NCI-H1694 (cell line): ENCODE data around the gene SCUBE2.
"Not testable (repeated sequence)": the region's sequence is repeated elsewhere in the genome, so short reads cannot be mapped to it uniquely, and the experiment has no call there.

Source experiments
- DNase-seq: peaks from one replicate; lab custom pipeline; 2025; lab: John Stamatoyannopoulos, UW

SCUBE2 gene

DNA sequence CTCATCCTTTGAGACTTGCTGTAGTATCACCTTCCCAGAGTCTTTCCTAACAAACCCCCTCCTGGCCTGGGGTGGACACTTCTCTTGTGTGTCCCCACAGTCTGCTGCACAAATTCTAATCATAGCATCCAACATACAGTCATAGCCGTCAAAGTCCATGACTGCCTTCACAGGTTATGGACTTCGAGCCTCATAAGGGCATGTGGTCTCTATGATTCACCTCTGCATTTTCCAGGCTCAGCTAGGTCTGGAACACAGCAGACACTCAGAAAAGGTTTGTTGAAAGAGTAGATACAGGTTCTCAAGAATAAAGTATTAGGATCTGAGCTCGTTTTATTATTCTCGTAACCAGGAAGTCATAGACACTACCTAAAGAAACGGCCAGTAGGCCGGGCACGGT lies 13.2 kb upstream of the SCUBE2 start:
- DNase-seq, result no peak

DNA sequence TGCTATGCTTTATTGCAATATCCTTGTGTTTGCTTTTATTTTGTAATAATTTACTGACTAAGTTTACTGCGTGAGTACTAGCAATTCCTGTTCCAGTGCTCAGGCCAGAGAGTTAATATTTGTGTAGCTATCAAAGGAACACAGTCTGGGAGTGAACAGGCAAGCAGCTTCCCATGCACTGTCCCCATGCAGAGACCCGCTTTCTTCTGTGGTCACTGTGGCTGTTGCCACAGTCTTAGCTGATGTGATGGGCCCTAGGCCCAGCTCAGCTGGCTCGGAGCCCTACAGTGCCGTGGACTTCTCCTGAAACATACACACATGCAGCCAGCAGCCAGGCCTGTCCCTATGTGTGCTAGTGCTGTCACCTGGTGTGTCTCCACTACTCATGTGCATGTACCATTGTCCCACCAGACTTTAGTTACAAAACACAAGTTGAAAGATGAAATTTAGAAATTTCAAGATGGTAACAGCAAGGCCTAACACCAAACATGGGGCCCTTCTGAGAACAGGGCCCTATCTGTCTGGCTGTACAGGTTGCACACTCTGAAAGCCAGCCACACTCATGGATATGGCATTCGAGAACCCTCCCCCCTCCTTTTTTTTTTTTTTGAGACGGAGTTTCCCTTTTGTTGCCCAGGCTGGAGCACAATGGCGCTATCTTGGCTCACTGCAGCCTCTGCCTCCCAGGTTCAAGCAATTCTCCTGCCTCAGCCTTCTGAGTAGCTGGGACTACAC lies 12.3 kb upstream of the SCUBE2 start:
- no peak for DNase-seq

DNA sequence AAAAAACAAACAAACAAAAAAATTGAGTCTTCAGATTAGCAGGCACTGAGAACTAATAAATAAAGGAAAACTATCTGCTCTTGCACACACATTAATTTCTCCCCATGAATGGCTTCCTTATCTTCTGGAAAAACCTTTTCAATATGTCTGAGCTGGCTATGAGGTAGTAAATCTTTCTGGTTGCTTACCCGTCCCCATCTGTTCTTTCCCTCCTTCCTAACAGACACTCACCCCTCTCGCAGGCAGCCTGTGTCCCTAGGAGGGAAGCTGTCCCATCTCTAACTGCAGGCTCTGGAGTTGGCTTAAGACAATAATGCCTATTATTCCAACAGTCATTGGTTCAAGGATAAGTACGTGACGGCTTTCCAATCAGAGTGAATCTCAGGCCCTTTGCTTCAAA lies 8.2 kb upstream of the SCUBE2 start:
- no peak for DNase-seq

DNA sequence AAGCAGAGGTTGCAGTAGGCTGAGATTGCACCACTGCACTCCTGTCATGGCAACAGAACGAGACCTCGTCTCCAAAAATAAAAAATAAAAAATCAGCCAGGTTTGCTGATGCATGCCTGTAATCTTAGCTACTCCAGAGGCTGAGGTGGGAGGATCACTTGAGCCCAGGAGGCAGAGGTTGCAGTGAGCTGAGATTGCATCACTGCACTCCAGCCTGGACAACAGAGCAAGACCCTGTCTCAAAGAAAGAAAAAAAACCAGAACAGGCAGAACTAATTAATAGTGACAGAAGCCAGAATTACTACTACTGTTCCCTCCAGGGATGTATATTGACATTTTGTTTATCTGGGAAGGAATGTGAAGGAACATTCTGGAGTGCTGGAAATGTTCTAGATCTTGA lies 7.1 kb upstream of the SCUBE2 start:
- DNase-seq, result not testable (repeated sequence)

DNA sequence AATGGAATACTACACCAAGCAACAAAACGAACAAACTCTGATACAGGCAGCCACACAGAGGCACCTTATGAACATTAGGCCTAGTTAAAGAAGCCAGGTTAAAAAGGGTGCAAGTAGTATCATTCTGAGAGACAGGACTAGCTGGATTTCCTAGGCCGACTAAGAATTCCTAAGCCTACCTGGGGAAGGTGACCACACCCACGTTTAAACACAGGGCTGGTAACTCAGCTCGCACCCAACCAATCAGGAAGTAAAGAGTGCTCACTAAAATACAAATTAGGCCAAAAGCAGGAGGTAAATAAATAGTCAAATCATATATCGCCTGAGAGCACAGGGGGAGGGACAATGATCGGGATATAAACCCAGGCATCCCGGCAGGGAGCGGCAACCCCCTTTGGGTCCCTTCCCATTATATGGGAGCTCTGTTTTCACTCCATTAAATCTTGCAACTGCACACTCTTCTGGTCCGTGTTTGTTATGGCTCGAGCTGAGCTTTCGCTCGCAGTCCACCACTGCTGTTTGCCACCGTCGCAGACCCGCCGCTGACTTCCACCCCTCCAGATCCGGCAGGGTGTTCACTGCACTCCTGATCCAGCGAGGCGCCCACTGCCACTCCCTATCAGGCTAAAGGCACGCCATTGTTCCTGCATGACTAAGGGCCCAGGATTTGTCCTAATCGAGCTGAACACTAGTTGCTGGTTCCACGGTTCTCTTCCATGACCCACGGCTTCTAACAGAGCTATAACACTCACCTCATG lies 6.0 kb upstream of the SCUBE2 start:
- DNase-seq, result not testable (repeated sequence)

DNA sequence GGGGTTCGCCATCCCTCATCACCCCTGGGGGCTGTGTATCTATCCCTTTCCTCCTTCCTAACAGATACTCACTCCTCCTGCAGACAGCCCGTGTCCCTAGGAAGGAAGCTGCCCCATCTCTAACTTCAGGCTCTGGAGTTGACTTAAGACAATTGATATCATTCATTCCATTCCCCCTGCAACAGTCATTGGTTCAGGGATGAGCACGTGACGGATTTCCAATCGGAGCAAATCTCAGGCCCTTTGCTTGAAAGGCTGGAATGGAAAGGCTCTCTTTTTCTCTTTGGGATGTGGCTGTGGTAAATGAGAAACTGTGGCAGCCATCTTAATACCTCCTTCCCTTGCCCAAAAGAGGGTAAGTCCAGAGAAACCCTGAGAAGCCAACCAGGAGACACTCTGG lies 5.0 kb upstream of the SCUBE2 start:
- no peak for DNase-seq

DNA sequence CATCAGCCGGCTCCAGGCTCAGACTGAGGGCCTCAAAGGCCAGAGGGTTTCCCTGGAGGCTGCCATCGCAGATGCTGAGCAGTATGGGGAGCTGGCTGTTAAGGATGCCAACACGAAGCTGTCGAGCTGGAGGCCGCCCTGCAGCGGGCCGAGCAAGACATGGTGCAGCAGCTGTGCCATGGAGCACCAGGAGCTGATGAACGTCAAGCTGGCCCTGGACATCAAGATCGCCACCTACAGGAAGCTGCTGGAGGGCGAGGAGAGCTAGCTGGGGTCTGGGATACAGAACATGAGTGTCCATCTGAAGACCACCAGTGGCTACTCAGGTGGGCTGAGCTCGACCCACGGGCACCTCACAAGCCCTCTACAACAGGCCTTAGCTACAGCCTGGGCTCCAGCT lies 4.0 kb upstream of the SCUBE2 start:
- DNase-seq, result no peak

DNA sequence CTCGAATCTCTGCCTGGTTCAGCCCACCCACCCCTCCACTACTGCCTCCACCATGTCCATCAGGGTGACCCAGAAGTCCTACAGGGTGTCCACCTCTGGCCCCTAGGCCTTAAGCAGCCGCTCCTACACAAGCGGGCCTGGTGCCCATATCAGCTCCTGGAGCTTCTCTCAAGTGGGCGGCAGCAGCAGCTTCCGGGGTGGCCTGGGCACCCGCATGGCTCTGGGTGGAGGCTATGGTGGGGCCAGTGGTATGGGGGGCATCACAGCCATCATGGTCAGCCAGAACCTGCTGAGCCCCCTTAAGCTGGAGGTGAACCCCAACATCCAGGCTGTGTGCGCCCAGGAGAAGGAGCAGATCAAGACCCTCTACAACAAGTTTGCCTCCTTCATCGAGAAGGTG lies 3.0 kb upstream of the SCUBE2 start:
- DNase-seq, result no peak

DNA sequence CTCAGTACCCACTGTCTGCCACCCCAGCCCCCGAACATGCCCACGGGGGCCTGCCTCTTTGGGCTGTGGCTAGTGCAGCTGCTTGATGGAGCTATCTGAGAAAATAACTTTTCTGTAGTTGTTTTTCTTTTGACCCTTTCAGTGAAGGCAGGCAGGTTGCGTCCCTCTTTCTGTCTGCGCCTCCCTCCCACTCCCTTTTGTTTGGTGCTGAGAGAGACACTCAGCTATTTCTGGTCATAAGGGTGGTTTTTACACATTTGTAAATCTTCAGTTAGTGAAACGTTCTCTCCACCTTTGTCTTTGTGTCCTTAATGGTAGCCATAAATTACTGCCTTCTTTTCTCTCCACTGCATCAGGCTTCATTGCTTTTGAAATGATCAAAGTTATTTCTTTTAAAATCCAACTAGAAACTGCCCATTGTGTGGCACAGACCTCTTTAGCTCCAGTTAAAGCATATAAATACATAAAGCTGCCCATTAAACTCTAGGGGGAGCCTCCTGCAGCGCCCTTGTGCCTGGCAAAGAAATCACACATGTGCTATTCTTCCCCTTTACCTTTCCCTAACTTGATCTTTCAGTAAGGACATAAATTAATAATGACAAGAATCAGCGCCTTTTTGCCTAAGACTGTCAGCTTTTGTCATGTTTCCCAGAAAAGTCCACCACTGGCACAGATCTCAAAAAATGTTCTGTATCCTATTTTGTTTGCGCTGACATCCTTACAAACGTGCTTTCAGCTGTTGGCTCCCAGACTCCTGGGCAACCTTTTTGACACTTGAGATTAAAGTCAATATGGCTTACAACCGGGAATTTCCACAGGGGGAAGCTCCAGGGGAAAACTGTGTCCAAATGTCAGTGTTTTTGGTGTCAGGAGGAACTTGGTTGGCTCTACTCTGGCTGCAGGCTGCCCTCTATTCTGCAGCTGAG lies 1.7 kb upstream of the SCUBE2 start:
- no peak for DNase-seq

DNA sequence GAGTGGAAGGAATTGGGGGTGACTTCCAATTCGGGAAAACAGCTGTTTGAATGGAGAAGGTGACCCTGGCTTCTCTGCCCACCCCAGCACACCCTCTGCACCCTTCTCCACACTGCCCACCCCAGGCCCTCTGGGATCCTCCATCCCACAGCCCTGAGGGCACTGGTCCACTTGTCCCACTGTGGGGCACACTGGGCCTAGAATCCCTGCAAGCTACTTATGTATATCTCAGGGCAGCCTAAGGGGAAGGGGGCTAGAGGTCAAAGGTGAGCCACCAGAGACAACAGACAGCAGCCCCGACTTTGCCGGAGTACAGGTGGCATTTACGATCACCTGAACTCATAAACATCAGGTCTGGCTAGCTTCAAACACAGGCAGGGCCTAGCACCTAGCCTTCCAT lies 673 bp upstream of the SCUBE2 start:
- DNase-seq, result no peak

DNA sequence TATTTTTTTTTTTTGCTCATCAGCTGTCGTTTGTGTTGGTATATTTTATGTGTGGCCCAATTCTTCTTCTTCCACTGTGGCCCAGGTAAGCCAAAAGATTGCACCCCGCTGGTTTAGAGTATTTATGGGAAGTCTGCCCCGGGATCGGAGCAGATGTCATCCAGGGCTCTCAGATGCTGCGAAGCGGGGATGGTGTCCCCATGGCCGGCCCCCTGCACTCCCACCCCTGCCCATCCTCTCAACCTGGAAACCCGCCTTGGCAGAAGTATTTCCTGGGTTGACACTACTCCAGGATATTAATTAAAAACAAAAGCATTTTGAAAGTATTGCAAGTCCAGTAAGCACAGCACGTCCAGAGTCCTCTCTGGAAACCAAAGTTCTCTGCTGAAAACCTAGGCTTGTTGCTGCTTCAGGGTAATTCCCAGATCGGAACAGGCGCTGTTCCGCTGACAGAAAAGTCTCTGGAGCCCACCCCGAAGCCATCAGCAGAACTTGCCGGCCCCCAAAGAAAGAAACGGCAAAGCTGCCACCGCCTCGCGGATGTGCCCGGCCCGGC lies 833 bp downstream of the SCUBE2 start:
- no peak for DNase-seq

DNA sequence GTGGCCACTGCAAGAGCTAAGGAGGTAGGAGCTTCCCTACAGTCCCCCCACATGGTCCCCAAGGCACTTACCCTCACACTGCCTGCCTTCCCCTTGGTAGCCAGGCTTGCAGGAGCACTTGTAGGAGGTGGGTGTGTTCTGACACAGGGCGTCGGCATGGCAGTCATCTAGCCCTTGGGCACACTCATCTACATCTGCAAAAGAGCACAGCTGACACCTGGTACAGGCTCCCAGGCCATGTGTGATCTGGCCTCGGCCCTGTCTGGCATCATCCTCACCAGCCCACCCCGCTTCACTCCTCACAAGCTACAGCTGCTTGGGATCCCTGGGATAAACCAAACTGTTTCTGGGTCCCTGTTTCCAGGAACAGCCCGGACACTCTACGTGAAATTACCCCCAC lies 1.8 kb downstream of the SCUBE2 start:
- DNase-seq, result no peak

DNA sequence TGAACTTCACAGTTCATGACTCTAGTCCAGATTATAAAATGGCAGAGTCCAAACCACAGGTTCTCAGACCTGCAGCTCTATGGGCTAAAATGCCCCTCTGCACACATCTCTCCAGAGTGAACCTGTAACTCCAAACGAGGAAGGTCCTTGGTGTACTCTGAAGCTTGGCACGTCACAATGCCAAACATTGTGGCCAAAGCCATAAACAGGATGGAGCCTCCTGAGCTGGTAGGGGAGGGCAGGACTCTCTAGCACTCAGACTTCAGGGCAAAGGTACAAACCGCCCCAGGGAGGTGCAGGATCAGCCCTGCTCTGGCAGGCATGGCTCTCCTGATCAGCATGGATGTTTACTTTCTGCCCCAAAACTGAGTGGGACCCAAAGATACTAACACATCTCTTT lies 2.3 kb downstream of the SCUBE2 start:
- no peak for DNase-seq

DNA sequence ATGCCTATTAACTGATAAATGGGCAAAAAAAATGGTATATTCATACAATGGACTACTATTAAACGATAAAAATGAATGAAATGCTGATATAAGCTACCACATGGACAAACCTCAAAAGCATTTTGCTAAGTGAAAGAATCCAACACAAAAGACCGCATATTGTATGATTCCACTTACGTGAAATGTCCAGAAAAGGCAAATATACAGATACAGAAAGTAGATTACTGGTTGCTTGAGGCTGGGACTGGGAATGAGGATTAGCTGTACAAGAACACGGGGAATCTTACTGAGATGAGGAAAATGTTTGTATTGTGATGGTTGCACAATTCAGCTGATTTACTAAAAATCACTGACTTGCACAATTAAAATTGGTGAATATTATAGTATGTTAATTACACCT lies 8.8 kb downstream of the SCUBE2 start:
- DNase-seq, result no peak

DNA sequence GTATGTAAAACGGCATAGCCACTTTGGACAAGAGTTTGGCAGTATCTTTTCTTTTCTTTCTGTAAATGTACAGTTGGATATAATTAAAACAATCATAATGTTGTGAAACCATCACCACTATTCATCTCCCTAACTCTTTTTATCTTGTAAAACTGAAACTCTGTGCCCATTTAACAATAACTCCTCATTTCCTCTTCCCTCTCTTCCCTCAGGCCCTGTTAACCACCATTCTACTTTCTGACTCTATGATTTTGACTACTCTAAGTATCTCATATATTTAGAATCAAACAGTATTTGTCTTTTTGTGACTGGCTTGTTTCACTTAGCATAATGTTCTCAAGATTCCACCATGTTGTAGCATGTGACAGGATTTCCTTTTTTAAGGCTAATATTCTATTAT lies 10.2 kb downstream of the SCUBE2 start:
- DNase-seq, result no peak

DNA sequence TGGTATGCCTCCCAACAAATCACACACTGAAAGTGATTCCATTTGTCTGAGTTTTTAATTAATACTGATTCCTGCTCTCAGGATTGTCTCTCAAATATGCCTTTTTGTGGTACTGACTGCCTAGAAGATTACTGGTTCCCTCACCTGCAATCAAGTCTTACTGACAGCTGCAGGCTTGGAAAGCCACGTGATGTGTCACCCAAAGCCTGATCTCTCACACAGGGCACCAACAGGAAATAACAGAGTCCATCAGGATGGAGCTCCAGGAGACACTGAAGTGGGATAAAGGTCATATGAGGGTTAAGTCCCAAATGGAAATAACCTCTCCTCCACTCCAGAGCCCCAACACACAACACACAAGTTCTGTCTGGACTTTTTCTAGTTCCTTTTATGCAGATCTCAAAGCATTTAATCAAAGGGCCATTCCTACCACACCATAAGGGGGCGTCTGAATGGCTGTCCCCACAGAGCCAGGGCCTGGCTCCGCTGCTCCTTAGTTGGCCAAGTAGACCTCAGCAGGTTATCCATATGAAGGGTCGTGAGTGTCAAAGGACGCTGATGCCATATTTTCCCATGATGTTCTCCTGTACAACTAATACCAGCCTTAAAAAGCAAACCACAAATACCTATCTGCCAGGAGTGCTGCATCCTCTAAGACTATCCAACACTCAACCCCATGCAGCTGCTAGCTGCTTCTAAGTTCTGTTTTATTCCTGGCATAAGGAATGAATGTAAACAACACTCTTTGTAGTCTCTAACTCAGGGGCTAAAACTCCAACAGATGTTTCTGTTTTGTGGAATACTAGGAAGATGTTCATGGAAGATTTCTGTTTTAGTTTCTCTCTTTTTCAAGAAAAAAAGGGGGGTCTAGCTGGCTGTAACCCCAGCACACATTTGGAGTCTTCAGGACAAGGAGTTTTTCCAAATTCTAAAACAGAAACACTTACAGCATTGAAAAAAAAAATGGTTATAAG lies 13.0 kb downstream of the SCUBE2 start:
- no peak for DNase-seq

DNA sequence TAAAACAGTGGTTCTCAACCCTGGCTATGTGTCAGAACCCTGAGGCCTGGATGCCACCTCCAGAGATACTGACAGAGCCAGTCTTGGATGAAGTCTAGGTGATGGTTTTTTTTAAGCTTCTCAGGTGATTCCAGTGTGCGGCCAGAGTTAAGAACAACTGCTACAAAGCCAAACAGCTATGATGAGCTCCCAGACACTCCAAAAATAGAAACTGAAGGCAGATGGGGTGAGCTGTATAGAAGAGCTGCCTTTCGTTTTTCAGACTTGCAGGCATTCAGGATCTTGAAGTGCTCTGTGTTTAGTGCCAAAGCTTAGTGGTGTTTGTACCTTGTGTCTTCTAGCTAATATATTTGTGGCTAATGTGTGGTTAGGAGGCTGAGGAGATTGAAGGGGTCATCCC lies 14.2 kb downstream of the SCUBE2 start:
- DNase-seq, result no peak

DNA sequence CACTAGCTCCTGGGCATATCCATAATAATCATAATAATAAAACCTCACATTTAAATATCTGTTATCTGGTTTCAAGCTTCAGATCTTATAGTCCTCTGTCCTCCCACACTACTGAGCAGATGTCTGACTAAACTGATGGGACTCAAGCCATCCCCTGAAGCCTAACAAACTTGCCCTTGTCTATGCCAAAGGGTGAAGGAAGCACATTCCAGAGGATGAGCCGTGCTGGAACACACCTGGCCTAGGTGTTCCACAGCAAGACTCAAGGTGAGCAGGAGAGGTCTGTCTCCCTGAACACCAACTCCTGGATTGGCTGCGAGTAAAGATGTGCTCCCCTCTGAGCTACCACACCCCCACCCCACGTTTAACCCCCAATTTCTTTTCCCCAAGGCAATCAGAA lies 14.7 kb downstream of the SCUBE2 start:
- no peak for DNase-seq

DNA sequence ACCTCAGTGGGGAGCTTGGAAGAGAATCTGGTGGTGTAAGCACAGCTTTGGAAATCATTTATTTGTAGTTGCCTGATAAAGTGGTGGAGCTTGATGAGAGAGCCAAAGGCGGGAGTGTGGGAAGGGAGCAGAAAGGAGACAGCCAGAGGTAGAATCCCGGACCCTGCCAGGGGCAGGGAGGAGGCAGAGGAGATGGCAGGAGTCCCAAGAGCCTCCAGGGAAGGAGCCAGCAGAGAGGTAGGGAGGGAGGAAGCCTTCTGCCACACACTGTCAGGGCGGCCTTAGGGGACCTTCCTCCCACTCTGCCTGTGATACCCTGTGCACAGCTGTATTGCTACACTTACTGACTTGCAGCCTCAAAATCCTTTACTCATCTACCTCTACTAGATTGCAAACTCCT lies 15.4 kb downstream of the SCUBE2 start:
- DNase-seq, result no peak

DNA sequence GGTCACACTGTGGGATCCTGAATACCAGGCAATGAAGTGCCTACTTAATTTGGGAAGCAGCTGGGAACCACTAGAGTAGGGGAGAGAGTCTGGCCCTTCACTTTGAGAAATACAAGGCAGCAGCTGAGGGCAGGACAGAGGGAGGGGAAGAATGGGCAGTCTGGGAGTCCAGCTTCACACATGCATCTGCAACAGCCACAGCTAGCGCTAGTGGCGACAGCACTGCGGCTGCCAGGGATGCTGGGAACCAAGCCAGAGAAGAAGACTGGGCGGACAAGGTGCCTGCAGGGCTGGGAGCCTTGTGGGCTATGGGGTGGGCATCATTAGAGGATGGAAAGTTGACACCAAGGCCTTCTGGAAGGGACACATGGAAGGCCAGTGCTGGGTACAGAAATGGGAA lies 15.8 kb downstream of the SCUBE2 start:
- DNase-seq, result no peak

DNA sequence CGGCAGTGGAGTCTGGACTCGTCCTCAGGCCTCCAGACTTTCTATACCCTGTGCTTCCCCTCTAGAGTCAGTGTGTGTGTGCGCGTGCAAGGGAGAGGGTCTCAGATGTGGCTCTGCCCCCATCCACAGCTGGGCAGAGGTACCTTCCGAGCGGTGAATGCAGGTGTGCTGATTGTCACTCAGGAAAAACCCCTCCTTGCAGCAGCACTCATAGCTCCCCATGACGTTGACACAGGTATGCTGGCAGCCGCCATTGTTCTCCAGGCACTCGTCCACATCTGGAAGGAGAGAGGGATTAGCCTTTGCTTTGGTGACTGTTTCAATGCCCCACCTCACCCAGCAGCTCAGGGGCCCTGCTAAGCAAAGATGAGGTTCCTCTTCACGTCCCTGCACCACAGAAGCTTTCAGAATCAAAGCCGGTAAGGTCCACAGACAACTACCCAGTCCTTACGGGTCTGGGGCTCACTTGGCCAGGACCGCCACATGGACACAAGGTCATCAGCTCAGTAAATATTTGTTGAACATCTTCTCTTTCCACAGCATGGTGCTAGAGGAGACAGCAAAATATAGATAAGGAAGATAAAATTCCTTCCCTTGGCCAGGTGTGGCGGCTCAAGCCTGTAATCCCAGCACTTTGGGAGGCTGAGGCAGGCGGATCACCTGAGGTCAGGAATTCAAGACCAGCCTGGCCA lies 16.9 kb downstream of the SCUBE2 start:
- no peak for DNase-seq
